WTC11 (cell line): Measurements from ENCODE around the gene DMRTA2. TPM values are rescaled to one million over a fixed set of nuclear protein-coding genes. Genes with fewer than 3 reads are reported as not detected.

Source experiments
- ATAC-seq: fragments of 200-7000 bp; cut with Tn5 transposase; 2 replicates; pipeline ENCODE4 v1.10.0; 2021; ENCODE audit warnings: mild to moderate bottlenecking, moderate library complexity
- CTCF ChIA-PET: fragments of 300-600 bp; sonication (Branson Sonifier 250); formaldehyde crosslinking; loops from one replicate; lab custom pipeline; 2021; ENCODE audit warnings: antibody characterized with exemption; lab: Charles Lee
- POLR2A ChIA-PET: fragments of 350-600 bp; sonication (Branson Sonifier 250); formaldehyde crosslinking; loops from one replicate; lab custom pipeline; 2021; ENCODE audit warnings: antibody characterized with exemption; lab: Charles Lee
- DNase-seq: peaks from one replicate; pipeline ENCODE4 v3.0.0; 2021; ENCODE audit warnings: low spot score
- H3K27ac Mint-ChIP-seq: 2 replicates; pipeline ENCODE4 v1.8.0; 2021; ENCODE audit warnings: mixed read lengths
- H3K27me3 Mint-ChIP-seq: 2 replicates; pipeline ENCODE4 v1.8.0; 2021; ENCODE audit warnings: low read depth, mild to moderate bottlenecking, moderate library complexity, mixed read lengths
- H3K36me3 Mint-ChIP-seq: 2 replicates; pipeline ENCODE4 v1.8.0; 2021; ENCODE audit warnings: mixed read lengths
- H3K4me1 Mint-ChIP-seq: 2 replicates; pipeline ENCODE4 v1.8.0; 2022; ENCODE audit warnings: mixed read lengths
- H3K4me3 Mint-ChIP-seq: 2 replicates; pipeline ENCODE4 v1.8.0; 2021; ENCODE audit warnings: mild to moderate bottlenecking, moderate library complexity, mixed read lengths
- H3K9me3 Mint-ChIP-seq: 2 replicates; pipeline ENCODE4 v1.8.0; 2021; ENCODE audit warnings: mixed read lengths
- FOXJ3 ChIP-seq: sonication (generic); formaldehyde crosslinking; IDR thresholded peaks from 2 replicates; pipeline ENCODE4 v1.9.0; 2021; ENCODE audit warnings: missing genetic modification reagents, mild to moderate bottlenecking, borderline replicate concordance
- FOXP4 ChIP-seq: sonication (generic); formaldehyde crosslinking; IDR thresholded peaks from 2 replicates; pipeline ENCODE4 v1.8.0; 2022; ENCODE audit warnings: mild to moderate bottlenecking, missing genetic modification reagents
- GABPB1 ChIP-seq: sonication (generic); formaldehyde crosslinking; IDR thresholded peaks from 2 replicates; pipeline ENCODE4 v1.8.1; 2023; ENCODE audit warnings: mild to moderate bottlenecking, missing genetic modification reagents
- HMGA2 ChIP-seq: fragments of 250-450 bp; sonication (Bioruptor Pico); IDR thresholded peaks from 2 replicates; pipeline ENCODE4 v1.4.0; 2021; ENCODE audit warnings: mild to moderate bottlenecking, moderate library complexity
- JUN ChIP-seq: sonication (generic); formaldehyde crosslinking; IDR thresholded peaks from 2 replicates; pipeline ENCODE4 v1.8.0; 2023; ENCODE audit warnings: mild to moderate bottlenecking, missing genetic modification reagents
- NFATC4 ChIP-seq: fragments of 250-450 bp; sonication (Bioruptor Pico); IDR thresholded peaks from 2 replicates; pipeline ENCODE4 v1.9.0; 2021; ENCODE audit warnings: mild to moderate bottlenecking
- NR2C2 ChIP-seq: sonication (generic); formaldehyde crosslinking; IDR thresholded peaks from 2 replicates; pipeline ENCODE4 v1.8.0; 2022; ENCODE audit warnings: mild to moderate bottlenecking, missing genetic modification reagents
- RELA ChIP-seq: sonication (generic); formaldehyde crosslinking; IDR thresholded peaks from 2 replicates; pipeline ENCODE4 v1.8.1; 2022; ENCODE audit warnings: missing genetic modification reagents, mild to moderate bottlenecking, borderline replicate concordance
- SMAD3 ChIP-seq: sonication (generic); formaldehyde crosslinking; IDR thresholded peaks from 2 replicates; pipeline ENCODE4 v1.8.0; 2022; ENCODE audit warnings: missing genetic modification reagents, mild to moderate bottlenecking, borderline replicate concordance
- SP1 ChIP-seq: sonication (generic); formaldehyde crosslinking; conservative IDR thresholded peaks from 2 replicates; pipeline ENCODE4 v1.8.1; 2022; ENCODE audit warnings: missing genetic modification reagents
- TCF7 ChIP-seq: sonication (generic); formaldehyde crosslinking; IDR thresholded peaks from 2 replicates; pipeline ENCODE4 v1.8.0; 2022; ENCODE audit warnings: mild to moderate bottlenecking, low read depth, missing genetic modification reagents, moderate library complexity
- ZNF219 ChIP-seq: sonication (generic); formaldehyde crosslinking; IDR thresholded peaks from 2 replicates; pipeline ENCODE4 v1.8.0; 2023; ENCODE audit warnings: missing genetic modification reagents, mild to moderate bottlenecking, borderline replicate concordance
- ZNF232 ChIP-seq: sonication (generic); formaldehyde crosslinking; IDR thresholded peaks from 2 replicates; pipeline ENCODE4 v1.8.0; 2022; ENCODE audit warnings: mild to moderate bottlenecking, missing genetic modification reagents
- ZNF263 ChIP-seq: sonication (generic); formaldehyde crosslinking; IDR thresholded peaks from 2 replicates; pipeline ENCODE4 v1.8.1; 2022; ENCODE audit warnings: low read depth, mild to moderate bottlenecking, moderate library complexity, missing genetic modification reagents
- ZNF317 ChIP-seq: sonication (generic); formaldehyde crosslinking; IDR thresholded peaks from 2 replicates; pipeline ENCODE4 v1.8.1; 2023; ENCODE audit warnings: low read depth, mild to moderate bottlenecking, moderate library complexity, missing genetic modification reagents, borderline replicate concordance
- ZNF671 ChIP-seq: fragments of 250-450 bp; sonication (Bioruptor Pico); IDR thresholded peaks from 2 replicates; pipeline ENCODE4 v1.8.0; 2021; ENCODE audit warnings: mild to moderate bottlenecking
- total RNA-seq: library from RNA; stranded (reverse); gene quantifications from 3 replicates; pipeline ENCODE4 v1.2.3, GENCODE V29; 2021
- TF ChIP-seq, protein P1 (sequence below): sonication (generic); formaldehyde crosslinking; IDR thresholded peaks from 2 replicates; pipeline ENCODE4 v1.8.0; 2023; ENCODE audit warnings: missing genetic modification reagents
- TF ChIP-seq, protein P2 (sequence below): sonication (generic); formaldehyde crosslinking; IDR thresholded peaks from 2 replicates; pipeline ENCODE4 v1.8.0; 2023; ENCODE audit warnings: mild to moderate bottlenecking, missing genetic modification reagents
- TF ChIP-seq, protein P3 (sequence below): sonication (generic); formaldehyde crosslinking; IDR thresholded peaks from 2 replicates; pipeline ENCODE4 v1.8.1; 2023; ENCODE audit warnings: mild to moderate bottlenecking, missing genetic modification reagents
- TF ChIP-seq, protein P4 (sequence below): sonication (generic); formaldehyde crosslinking; IDR thresholded peaks from 2 replicates; pipeline ENCODE4 v1.8.1; 2022; ENCODE audit warnings: missing genetic modification reagents, borderline replicate concordance

The DMRTA2 gene
- total RNA-seq, 1 experiment from 2014 or later: not detected

DNA sequence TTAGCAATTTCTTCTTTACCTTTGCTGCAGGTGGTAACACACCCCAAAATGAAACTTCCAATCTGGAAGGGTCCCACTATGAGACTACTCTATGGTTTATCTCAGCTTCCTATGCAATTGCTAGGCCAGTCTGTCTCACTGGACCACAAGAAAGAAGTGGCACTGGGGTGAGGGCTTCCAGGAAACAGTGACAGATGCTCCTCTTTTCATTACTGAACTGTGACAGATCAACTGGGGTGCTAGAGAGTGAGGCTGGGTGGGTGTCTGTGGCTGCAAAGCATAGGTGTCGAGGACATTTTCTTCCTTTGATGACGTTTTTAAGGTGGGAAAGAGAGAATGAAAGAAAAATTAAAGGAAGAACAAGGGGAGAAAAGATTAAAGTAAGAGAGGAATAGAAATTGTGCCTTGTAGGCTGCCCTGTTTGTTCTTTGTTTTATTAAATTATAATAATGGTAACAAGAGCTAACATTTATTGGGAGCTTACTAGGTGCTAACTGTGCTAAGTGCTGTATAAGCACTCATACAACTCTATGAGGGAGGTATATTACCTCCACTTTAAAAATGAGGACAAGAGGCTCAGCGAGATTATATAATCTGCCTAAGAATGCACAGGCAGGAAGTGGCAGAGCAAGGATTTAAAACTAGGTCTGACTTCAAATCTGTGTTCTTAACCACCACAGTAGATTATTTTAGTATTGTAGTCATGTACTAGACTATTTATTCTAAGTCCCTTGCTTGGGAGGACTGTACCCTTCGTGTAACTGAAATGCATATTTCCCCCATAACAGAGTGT, 27.8 kb upstream of the DMRTA2 start:
- ChIA-PET POLR2A (no interaction called here), CTCF (no interaction called here)
- Mint-ChIP-seq H3K27me3 (peaks cover 7% of the 10 kb centered on the region; the same call in 1 of the 2 replicates), H3K4me3 (no peak overlapping the region), H3K27ac (no peak overlapping the region), H3K4me1 (peaks cover 14% of the 10 kb centered on the region), H3K36me3 (no peaks in the 10 kb centered on the region), H3K9me3 (no peaks in the 10 kb centered on the region)
- TF ChIP-seq ZNF219 (CRISPR knock-in tag) (no peak), TCF7 (no peak), ZNF232 (no peak), SP1 (CRISPR knock-in tag) (no peak), FOXP4 (CRISPR knock-in tag) (no peak), JUN (CRISPR knock-in tag) (no peak), ZNF263 (no peak), SMAD3 (CRISPR knock-in tag) (no peak), ZNF671 (CRISPR knock-in tag) (no peak), HMGA2 (CRISPR knock-in tag) (no peak), ZNF317 (CRISPR knock-in tag) (no peak)
- TF ChIP-seq, protein P1, sequence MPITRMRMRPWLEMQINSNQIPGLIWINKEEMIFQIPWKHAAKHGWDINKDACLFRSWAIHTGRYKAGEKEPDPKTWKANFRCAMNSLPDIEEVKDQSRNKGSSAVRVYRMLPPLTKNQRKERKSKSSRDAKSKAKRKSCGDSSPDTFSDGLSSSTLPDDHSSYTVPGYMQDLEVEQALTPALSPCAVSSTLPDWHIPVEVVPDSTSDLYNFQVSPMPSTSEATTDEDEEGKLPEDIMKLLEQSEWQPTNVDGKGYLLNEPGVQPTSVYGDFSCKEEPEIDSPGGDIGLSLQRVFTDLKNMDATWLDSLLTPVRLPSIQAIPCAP (CRISPR knock-in tag): no peak
- TF ChIP-seq, protein P2, sequence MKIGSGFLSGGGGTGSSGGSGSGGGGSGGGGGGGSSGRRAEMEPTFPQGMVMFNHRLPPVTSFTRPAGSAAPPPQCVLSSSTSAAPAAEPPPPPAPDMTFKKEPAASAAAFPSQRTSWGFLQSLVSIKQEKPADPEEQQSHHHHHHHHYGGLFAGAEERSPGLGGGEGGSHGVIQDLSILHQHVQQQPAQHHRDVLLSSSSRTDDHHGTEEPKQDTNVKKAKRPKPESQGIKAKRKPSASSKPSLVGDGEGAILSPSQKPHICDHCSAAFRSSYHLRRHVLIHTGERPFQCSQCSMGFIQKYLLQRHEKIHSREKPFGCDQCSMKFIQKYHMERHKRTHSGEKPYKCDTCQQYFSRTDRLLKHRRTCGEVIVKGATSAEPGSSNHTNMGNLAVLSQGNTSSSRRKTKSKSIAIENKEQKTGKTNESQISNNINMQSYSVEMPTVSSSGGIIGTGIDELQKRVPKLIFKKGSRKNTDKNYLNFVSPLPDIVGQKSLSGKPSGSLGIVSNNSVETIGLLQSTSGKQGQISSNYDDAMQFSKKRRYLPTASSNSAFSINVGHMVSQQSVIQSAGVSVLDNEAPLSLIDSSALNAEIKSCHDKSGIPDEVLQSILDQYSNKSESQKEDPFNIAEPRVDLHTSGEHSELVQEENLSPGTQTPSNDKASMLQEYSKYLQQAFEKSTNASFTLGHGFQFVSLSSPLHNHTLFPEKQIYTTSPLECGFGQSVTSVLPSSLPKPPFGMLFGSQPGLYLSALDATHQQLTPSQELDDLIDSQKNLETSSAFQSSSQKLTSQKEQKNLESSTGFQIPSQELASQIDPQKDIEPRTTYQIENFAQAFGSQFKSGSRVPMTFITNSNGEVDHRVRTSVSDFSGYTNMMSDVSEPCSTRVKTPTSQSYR: no peak
- TF ChIP-seq, protein P3, sequence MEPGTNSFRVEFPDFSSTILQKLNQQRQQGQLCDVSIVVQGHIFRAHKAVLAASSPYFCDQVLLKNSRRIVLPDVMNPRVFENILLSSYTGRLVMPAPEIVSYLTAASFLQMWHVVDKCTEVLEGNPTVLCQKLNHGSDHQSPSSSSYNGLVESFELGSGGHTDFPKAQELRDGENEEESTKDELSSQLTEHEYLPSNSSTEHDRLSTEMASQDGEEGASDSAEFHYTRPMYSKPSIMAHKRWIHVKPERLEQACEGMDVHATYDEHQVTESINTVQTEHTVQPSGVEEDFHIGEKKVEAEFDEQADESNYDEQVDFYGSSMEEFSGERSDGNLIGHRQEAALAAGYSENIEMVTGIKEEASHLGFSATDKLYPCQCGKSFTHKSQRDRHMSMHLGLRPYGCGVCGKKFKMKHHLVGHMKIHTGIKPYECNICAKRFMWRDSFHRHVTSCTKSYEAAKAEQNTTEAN (CRISPR knock-in tag): no peak
- ATAC-seq (no peak), DNase-seq (no peak)

DNA sequence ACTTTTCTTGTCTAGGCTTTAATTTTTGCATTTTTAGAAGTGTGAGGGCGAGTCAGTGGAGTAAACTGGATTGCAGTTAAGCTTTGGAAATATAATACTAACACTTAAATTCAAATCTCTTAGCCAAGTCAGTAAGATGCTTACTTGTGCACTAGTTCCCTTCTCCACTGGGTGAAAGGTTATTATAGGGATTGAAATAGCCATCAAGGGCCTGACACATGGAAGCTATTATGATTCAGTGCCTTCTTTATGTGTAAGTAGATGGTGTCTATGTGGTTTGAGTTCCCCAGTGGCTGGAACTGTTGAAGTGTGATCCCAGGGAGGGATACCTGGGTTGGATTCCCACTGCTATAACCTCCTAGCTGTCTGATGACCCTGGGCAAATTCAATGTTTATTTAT, 24.7 kb upstream of the DMRTA2 start:
- H3K4me3 Mint-ChIP-seq: no peak overlapping the region
- DNase-seq (no peak), ATAC-seq (no peak)
- no peaks in the 10 kb centered on the region for H3K36me3 Mint-ChIP-seq
- H3K4me1 Mint-ChIP-seq: peaks cover 8% of the 10 kb centered on the region
- no peak overlapping the region for H3K27ac Mint-ChIP-seq
- peaks cover 5% of the 10 kb centered on the region; the same call in 1 of the 2 replicates for H3K27me3 Mint-ChIP-seq
- ChIA-PET CTCF (interaction anchor here (1.0 kb wide), 2 partner anchors 157 to 1917 kb away, joined by 4 to 6 read pairs; no protein-coding TSS in a partner anchor), POLR2A (no interaction called here)
- H3K9me3 Mint-ChIP-seq: no peaks in the 10 kb centered on the region
- no peak for TF ChIP-seq JUN (CRISPR knock-in tag)
- no peak for TF ChIP-seq FOXJ3 (CRISPR knock-in tag)
- no peak for TF ChIP-seq NFATC4 (CRISPR knock-in tag)
- TF ChIP-seq FOXP4 (CRISPR knock-in tag): no peak
- TF ChIP-seq GABPB1 (CRISPR knock-in tag): no peak
- TF ChIP-seq, protein P3 (CRISPR knock-in tag): no peak
- no peak for TF ChIP-seq RELA
- no peak for TF ChIP-seq HMGA2 (CRISPR knock-in tag)
- no peak for TF ChIP-seq ZNF263
- TF ChIP-seq, protein P4, sequence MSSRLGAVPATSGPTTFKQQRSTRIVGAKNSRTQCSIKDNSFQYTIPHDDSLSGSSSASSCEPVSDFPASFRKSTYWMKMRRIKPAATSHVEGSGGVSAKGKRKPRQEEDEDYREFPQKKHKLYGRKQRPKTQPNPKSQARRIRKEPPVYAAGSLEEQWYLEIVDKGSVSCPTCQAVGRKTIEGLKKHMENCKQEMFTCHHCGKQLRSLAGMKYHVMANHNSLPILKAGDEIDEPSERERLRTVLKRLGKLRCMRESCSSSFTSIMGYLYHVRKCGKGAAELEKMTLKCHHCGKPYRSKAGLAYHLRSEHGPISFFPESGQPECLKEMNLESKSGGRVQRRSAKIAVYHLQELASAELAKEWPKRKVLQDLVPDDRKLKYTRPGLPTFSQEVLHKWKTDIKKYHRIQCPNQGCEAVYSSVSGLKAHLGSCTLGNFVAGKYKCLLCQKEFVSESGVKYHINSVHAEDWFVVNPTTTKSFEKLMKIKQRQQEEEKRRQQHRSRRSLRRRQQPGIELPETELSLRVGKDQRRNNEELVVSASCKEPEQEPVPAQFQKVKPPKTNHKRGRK (CRISPR knock-in tag): no peak
- no peak for TF ChIP-seq NR2C2
- no peak for TF ChIP-seq ZNF232
